ENCODE measurements around the gene RINL. TPM values are rescaled to one million over a fixed set of nuclear protein-coding genes. Genes with fewer than 3 reads are reported as not detected.

Gene RINL
- total RNA-seq, 4 donors from 2014 or later: 0.95 to 3.3 (median 2.9) TPM

DNA sequence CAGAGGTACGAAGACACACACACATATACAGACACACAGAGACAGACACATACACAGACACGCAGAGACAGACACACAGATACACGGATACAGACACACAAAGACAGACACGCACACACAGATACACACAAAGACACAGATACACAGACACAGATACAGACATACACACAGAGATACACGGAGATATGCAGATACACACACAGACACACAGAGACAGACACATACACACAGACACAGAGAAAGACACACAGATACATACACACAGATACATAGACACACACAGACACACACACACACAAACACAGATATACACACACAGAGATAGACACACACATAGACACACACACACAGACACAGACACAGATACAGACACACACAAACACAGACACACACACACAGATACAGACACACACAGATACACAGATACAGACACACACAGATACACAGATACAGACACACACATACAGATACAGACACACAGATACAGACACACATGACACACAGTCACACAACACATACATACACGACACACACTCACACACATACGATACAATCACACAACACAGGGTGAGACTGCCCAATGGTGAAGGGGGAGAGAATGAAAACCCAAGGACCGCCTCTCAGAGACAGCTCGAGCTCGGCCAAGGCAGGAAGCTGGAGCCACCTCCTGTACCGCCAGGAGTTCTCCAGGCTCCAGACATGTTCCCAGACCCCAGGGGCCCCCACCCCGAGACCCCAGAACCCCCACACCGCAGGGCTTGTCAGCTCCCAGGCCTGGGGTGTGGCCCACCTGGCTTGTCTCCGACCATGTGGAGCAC, 42.7 kb upstream of the RINL start:
- Histone ChIP-seq H3K27ac (no peak overlapping the region), H3K9me3 (no peaks in the 10 kb centered on the region), H3K36me3 (peaks cover 0 to 16% of the 10 kb centered on the region in 2 donors), H3K4me3 (no peak overlapping the region), H3K27me3 (no peaks in the 10 kb centered on the region), H3K4me1 (no peaks in the 10 kb centered on the region)
- DNase-seq (no peak), ATAC-seq (no peak)
- in situ Hi-C loops (cut with MboI; ENCODE audit: low sequenced_read_pairs in 4 of 4) (loop anchor here in 2 of 4 donors (10.0 to 25.0 kb wide), 2 partner anchors 184 to 516 kb away; partner anchors contain the start of genes CAPN12 (in 2 of the 2) and FAM98C (in 1 of the 2)), intact Hi-C loops (cut with DNase I; ENCODE audit: low total_unique reads) (no loop called here)
- no peak for TF ChIP-seq CTCF (IDR thresholded peaks at IDR 0.05 in 4 of 5, conservative IDR thresholded peaks at IDR 0.05 in 1 of 5)
- TF ChIP-seq POLR2A (IDR thresholded peaks at IDR 0.05): no peak

GRCh38 chr19:38919837-38920601, 41.9 kb upstream of the RINL start:
- H3K27me3 ChIP-seq: no peaks in the 10 kb centered on the region
- no peaks in the 10 kb centered on the region for H3K9me3 ChIP-seq
- intact Hi-C loops (cut with DNase I; ENCODE audit: low total_unique reads): no loop called here
- no peak for DNase-seq
- no peak overlapping the region for H3K27ac ChIP-seq
- TF ChIP-seq POLR2A (IDR thresholded peaks at IDR 0.05): no peak
- TF ChIP-seq CTCF (IDR thresholded peaks at IDR 0.05 in 4 of 5, conservative IDR thresholded peaks at IDR 0.05 in 1 of 5): no peak
- H3K4me3 ChIP-seq: no peak overlapping the region
- no peak for ATAC-seq
- H3K4me1 ChIP-seq: no peaks in the 10 kb centered on the region
- H3K36me3 ChIP-seq: peaks cover 0 to 16% of the 10 kb centered on the region in 2 donors
- in situ Hi-C loops (cut with MboI; ENCODE audit: low sequenced_read_pairs in 4 of 4): loop anchor here in 2 of 4 donors (10.0 to 25.0 kb wide), 2 partner anchors 183 to 515 kb away; partner anchors contain the start of genes CAPN12 (in 2 of the 2) and FAM98C (in 1 of the 2)

- no peaks in the 10 kb centered on the region for H3K27me3 ChIP-seq
- DNase-seq: no peak
- ATAC-seq: no peak
- H3K9me3 ChIP-seq: no peaks in the 10 kb centered on the region
- in situ Hi-C loops (cut with MboI; ENCODE audit: low sequenced_read_pairs in 4 of 4) (loop anchor here in 2 of 4 donors (25.0 kb wide), 1 partner anchor 181 kb away; the partner anchor contains the start of gene CAPN12 (in 2 of the 2)), intact Hi-C loops (cut with DNase I; ENCODE audit: low total_unique reads) (no loop called here)
- H3K4me3 ChIP-seq: no peak overlapping the region
- H3K27ac ChIP-seq: no peak overlapping the region
- peaks cover 0 to 9% of the 10 kb centered on the region in 2 donors for H3K36me3 ChIP-seq
- no peaks in the 10 kb centered on the region for H3K4me1 ChIP-seq
- no peak for TF ChIP-seq CTCF (IDR thresholded peaks at IDR 0.05 in 4 of 5, conservative IDR thresholded peaks at IDR 0.05 in 1 of 5)
- TF ChIP-seq POLR2A (IDR thresholded peaks at IDR 0.05): no peak
These were observed 40.5 kb upstream of the RINL start for GRCh38 chr19:38918526-38918925.

GRCh38 chr19:38917921-38918491, 39.9 kb upstream of the RINL start:
- ATAC-seq (no peak), DNase-seq (no peak)
- Histone ChIP-seq H3K9me3 (no peaks in the 10 kb centered on the region), H3K4me1 (no peaks in the 10 kb centered on the region), H3K36me3 (peaks cover 0 to 9% of the 10 kb centered on the region in 2 donors), H3K27me3 (no peaks in the 10 kb centered on the region), H3K4me3 (no peak overlapping the region), H3K27ac (no peak overlapping the region)
- in situ Hi-C loops (cut with MboI; ENCODE audit: low sequenced_read_pairs in 4 of 4) (loop anchor here in 2 of 4 donors (25.0 kb wide), 1 partner anchor 181 kb away; the partner anchor contains the start of gene CAPN12 (in 2 of the 2)), intact Hi-C loops (cut with DNase I; ENCODE audit: low total_unique reads) (no loop called here)
- no peak for TF ChIP-seq POLR2A (IDR thresholded peaks at IDR 0.05)
- no peak for TF ChIP-seq CTCF (IDR thresholded peaks at IDR 0.05 in 4 of 5, conservative IDR thresholded peaks at IDR 0.05 in 1 of 5)
